ENCODE results near the gene NSF. TPM values are rescaled to one million over a fixed set of nuclear protein-coding genes. Genes with fewer than 3 reads are reported as not detected.

The NSF gene
- total RNA-seq, 1 experiment from 2014 or later, result 56.5 TPM

DNA sequence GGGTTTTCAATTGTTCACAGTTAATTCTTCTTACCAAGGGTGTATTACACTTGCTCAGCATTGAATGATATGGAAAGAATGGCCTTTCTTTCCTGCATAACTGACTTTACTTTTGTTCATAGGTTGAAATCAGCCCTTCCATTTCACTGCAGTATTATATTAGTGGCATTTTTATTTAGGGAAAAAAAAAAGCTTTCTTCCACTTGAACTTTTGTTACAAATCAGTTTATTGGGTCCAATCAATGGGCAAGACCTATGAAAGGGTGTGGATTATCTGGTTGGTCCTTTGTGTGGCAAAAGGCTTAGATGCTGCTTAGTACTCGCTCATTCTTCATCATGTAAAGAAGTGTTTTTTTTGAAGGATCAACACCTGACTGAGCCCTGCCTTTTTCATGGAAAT, 154.0 kb downstream of the NSF start:
- BruUV-seq (replicated peaks), result no TSS peak
- intact Hi-C loops (cut with micrococcal nuclease; ENCODE audit: unreplicated experiment) (no loop called here), in situ Hi-C loops (cut with HindIII; ENCODE audit: low pct_unique_long_range_greater_than_20kb, low sequenced_read_pairs) (no loop called here)
- no peaks in the 10 kb centered on the region for H3K9me3 ChIP-seq (ENCODE audit: control insufficient read depth, insufficient read depth, low read depth, low read length)
- DNase-seq (ENCODE audit: low read depth, low spot score), result no peak
- no peaks in the 10 kb centered on the region for H3K4me1 ChIP-seq (ENCODE audit: control insufficient read depth, insufficient read depth, low read length)
- POLR2A ChIA-PET, result no interaction called here
- no peak overlapping the region for H3K27ac ChIP-seq (ENCODE audit: low read length)
- no peaks in the 10 kb centered on the region for H3K36me3 ChIP-seq (ENCODE audit: control insufficient read depth, insufficient read depth, low read length)
- no peaks in the 10 kb centered on the region for H3K27me3 ChIP-seq (ENCODE audit: control insufficient read depth, insufficient read depth, low read length)
- TF ChIP-seq, protein P1, sequence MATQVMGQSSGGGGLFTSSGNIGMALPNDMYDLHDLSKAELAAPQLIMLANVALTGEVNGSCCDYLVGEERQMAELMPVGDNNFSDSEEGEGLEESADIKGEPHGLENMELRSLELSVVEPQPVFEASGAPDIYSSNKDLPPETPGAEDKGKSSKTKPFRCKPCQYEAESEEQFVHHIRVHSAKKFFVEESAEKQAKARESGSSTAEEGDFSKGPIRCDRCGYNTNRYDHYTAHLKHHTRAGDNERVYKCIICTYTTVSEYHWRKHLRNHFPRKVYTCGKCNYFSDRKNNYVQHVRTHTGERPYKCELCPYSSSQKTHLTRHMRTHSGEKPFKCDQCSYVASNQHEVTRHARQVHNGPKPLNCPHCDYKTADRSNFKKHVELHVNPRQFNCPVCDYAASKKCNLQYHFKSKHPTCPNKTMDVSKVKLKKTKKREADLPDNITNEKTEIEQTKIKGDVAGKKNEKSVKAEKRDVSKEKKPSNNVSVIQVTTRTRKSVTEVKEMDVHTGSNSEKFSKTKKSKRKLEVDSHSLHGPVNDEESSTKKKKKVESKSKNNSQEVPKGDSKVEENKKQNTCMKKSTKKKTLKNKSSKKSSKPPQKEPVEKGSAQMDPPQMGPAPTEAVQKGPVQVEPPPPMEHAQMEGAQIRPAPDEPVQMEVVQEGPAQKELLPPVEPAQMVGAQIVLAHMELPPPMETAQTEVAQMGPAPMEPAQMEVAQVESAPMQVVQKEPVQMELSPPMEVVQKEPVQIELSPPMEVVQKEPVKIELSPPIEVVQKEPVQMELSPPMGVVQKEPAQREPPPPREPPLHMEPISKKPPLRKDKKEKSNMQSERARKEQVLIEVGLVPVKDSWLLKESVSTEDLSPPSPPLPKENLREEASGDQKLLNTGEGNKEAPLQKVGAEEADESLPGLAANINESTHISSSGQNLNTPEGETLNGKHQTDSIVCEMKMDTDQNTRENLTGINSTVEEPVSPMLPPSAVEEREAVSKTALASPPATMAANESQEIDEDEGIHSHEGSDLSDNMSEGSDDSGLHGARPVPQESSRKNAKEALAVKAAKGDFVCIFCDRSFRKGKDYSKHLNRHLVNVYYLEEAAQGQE (IDR thresholded peaks at IDR 0.05; ENCODE audit: insufficient read depth in 1 of 2, low read depth in 2 of 2, low read length in 1 of 2), result no peak
- no peak for TF ChIP-seq SIN3A (IDR thresholded peaks at IDR 0.05; ENCODE audit: borderline replicate concordance, insufficient read depth, low read depth, low read length)
- TF ChIP-seq, protein P2, sequence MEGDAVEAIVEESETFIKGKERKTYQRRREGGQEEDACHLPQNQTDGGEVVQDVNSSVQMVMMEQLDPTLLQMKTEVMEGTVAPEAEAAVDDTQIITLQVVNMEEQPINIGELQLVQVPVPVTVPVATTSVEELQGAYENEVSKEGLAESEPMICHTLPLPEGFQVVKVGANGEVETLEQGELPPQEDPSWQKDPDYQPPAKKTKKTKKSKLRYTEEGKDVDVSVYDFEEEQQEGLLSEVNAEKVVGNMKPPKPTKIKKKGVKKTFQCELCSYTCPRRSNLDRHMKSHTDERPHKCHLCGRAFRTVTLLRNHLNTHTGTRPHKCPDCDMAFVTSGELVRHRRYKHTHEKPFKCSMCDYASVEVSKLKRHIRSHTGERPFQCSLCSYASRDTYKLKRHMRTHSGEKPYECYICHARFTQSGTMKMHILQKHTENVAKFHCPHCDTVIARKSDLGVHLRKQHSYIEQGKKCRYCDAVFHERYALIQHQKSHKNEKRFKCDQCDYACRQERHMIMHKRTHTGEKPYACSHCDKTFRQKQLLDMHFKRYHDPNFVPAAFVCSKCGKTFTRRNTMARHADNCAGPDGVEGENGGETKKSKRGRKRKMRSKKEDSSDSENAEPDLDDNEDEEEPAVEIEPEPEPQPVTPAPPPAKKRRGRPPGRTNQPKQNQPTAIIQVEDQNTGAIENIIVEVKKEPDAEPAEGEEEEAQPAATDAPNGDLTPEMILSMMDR (IDR thresholded peaks at IDR 0.05), result no peak
- no peak for TF ChIP-seq POLR2AphosphoS5 (IDR thresholded peaks at IDR 0.05; ENCODE audit: low read depth, low read length)
- no peak overlapping the region for H3K4me3 ChIP-seq (ENCODE audit: low read depth in 2 of 2, low read length in 2 of 2)
- CTCF ChIA-PET, result no interaction called here
- no peak for ATAC-seq

DNA sequence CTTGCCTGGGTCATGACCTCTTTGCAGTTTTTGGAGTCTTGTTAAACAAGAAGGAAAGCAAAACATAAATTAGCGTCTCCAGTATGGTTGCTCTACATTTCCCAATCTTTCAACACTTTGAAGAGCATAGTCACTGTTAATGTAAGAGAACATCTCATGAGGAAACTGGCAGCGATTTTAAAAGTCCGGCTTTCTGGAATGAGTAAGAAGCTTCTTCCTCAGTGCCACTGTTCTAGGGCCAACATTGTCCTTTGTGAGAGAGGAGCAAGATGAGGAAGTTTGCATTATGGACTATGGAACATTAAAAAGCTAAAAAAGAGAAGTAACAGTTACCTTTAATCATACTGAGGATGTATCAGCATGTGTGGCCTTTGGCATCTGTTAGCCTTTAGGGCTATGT, 154.9 kb downstream of the NSF start:
- TF ChIP-seq, protein P2 (IDR thresholded peaks at IDR 0.05), result no peak
- TF ChIP-seq, protein P1 (IDR thresholded peaks at IDR 0.05; ENCODE audit: insufficient read depth in 1 of 2, low read depth in 2 of 2, low read length in 1 of 2), result no peak
- TF ChIP-seq SIN3A (IDR thresholded peaks at IDR 0.05; ENCODE audit: borderline replicate concordance, insufficient read depth, low read depth, low read length), result no peak
- no peak for TF ChIP-seq TCF7L2 (IDR thresholded peaks at IDR 0.05; ENCODE audit: low read depth, low read length)
- TF ChIP-seq POLR2AphosphoS5 (IDR thresholded peaks at IDR 0.05; ENCODE audit: low read depth, low read length), result no peak
- CTCF ChIA-PET, result no interaction called here
- DNase-seq (ENCODE audit: low read depth, low spot score) (no peak), ATAC-seq (no peak)
- POLR2A ChIA-PET, result no interaction called here
- no TSS peak for BruUV-seq (replicated peaks)
- Histone ChIP-seq H3K4me1 (ENCODE audit: control insufficient read depth, insufficient read depth, low read length) (no peaks in the 10 kb centered on the region), H3K36me3 (ENCODE audit: control insufficient read depth, insufficient read depth, low read length) (no peaks in the 10 kb centered on the region), H3K27ac (ENCODE audit: low read length) (no peak overlapping the region), H3K27me3 (ENCODE audit: control insufficient read depth, insufficient read depth, low read length) (no peaks in the 10 kb centered on the region), H3K9me3 (ENCODE audit: control insufficient read depth, insufficient read depth, low read depth, low read length) (no peaks in the 10 kb centered on the region), H3K4me3 (ENCODE audit: low read depth in 2 of 2, low read length in 2 of 2) (no peak overlapping the region)
- intact Hi-C loops (cut with micrococcal nuclease; ENCODE audit: unreplicated experiment) (no loop called here), in situ Hi-C loops (cut with HindIII; ENCODE audit: low pct_unique_long_range_greater_than_20kb, low sequenced_read_pairs) (no loop called here)

Data from Panc1 (cell line).